HG03095 (cell line): ENCODE measurements around the gene MAN1B1.
"Not testable (repeated sequence)": the region's sequence is repeated elsewhere in the genome, so short reads cannot be mapped to it uniquely, and the experiment has no call there.

Source experiments
- ATAC-seq: cut with Tn5 transposase; IDR thresholded peaks from one replicate; pipeline ENCODE4 v1.9.1; 2021; ENCODE audit warnings: moderate library complexity; ENCODE audit not compliant: unreplicated experiment

The MAN1B1 gene

GRCh38 chr9:137123468-137123837 lies 36.7 kb downstream of the MAN1B1 start:
- no peak for ATAC-seq

- not testable (repeated sequence) for ATAC-seq
Observed at GRCh38 chr9:137123952-137124462, 37.2 kb downstream of the MAN1B1 start.

GRCh38 chr9:137126786-137127185 lies 40.0 kb downstream of the MAN1B1 start:
- no peak for ATAC-seq

- no peak for ATAC-seq
Observed at GRCh38 chr9:137127301-137128157, 40.7 kb downstream of the MAN1B1 start.

GRCh38 chr9:137128158-137128861 lies 41.5 kb downstream of the MAN1B1 start:
- ATAC-seq, result no peak

- ATAC-seq, result peak; percentile 15
Observed at GRCh38 chr9:137128862-137129455, 42.2 kb downstream of the MAN1B1 start.

- ATAC-seq, result peak; percentile 75
Observed at GRCh38 chr9:137129456-137130175, 42.8 kb downstream of the MAN1B1 start.

GRCh38 chr9:137130176-137130755 lies 43.5 kb downstream of the MAN1B1 start:
- peak; percentile 6 for ATAC-seq

- ATAC-seq, result no peak
Observed at GRCh38 chr9:137134191-137134590, 47.4 kb downstream of the MAN1B1 start.

GRCh38 chr9:137135154-137135553 lies 48.4 kb downstream of the MAN1B1 start:
- ATAC-seq, result not testable (repeated sequence)

- ATAC-seq, result no peak
Observed at GRCh38 chr9:137136261-137136880, 49.6 kb downstream of the MAN1B1 start.

- no peak for ATAC-seq
Observed at GRCh38 chr9:137136881-137137607, 50.3 kb downstream of the MAN1B1 start.

GRCh38 chr9:137138058-137138721 lies 51.4 kb downstream of the MAN1B1 start:
- no peak for ATAC-seq

GRCh38 chr9:137138722-137139467 lies 52.1 kb downstream of the MAN1B1 start, which contains the start of gene GRIN1:
Gene GRIN1, plus strand, starts transcription at chr9:137139154. Its CDS starts 333 bp downstream, at chr9:137139487.
- no peak for ATAC-seq

GRCh38 chr9:137139468-137140150 lies 52.8 kb downstream of the MAN1B1 start:
- ATAC-seq, result no peak

- ATAC-seq, result no peak
Observed at GRCh38 chr9:137140151-137141012, 53.6 kb downstream of the MAN1B1 start.
